ENCODE data around the gene RBMY1E.
"Not testable (repeated sequence)": the region's sequence is repeated elsewhere in the genome, so short reads cannot be mapped to it uniquely, and the experiment has no call there.

GRCh38 chrY:21894426-21894825 is 23.4 kb downstream of the RBMY1E start, which contains the start of gene RBMY1D:
- not testable (repeated sequence) for TF ChIP-seq RAD21 (CRISPR knock-in tag; IDR thresholded peaks at IDR 0.05); PHF8 (CRISPR knock-in tag; IDR thresholded peaks at IDR 0.05); ZC3H4 (CRISPR knock-in tag; IDR thresholded peaks at IDR 0.05; ENCODE audit: borderline replicate concordance); HBP1 (CRISPR knock-in tag; IDR thresholded peaks at IDR 0.05; ENCODE audit: low read depth); POLR2AphosphoS5 (IDR thresholded peaks at IDR 0.05; ENCODE audit: low read depth, low read length); CTCF (CRISPR knock-in tag; IDR thresholded peaks at IDR 0.05); ZNF687 (CRISPR knock-in tag; IDR thresholded peaks at IDR 0.05); ZNF121 (CRISPR knock-in tag; IDR thresholded peaks at IDR 0.05); ZNF234 (CRISPR knock-in tag; conservative IDR thresholded peaks at IDR 0.05); ZFX (CRISPR knock-in tag; IDR thresholded peaks at IDR 0.05; ENCODE audit: low read depth); MAX (IDR thresholded peaks at IDR 0.05); KLF16 (CRISPR knock-in tag; IDR thresholded peaks at IDR 0.05)
